ENCODE results near the gene IRF5.

Gene IRF5

GRCh38 chr7:128920913-128921582 lies 16.7 kb upstream of the IRF5 start:
- DNase-seq, result no peak

- no peak for DNase-seq
Measured at GRCh38 chr7:128921866-128922440, 15.8 kb upstream of the IRF5 start.

- no peak for DNase-seq
Measured at GRCh38 chr7:128922496-128923410, 15.0 kb upstream of the IRF5 start.

- no peak for DNase-seq
Measured at GRCh38 chr7:128923411-128923800, 14.3 kb upstream of the IRF5 start.

- DNase-seq, result no peak
Measured at GRCh38 chr7:128924707-128925588, 12.8 kb upstream of the IRF5 start.

- no peak for DNase-seq
Measured at GRCh38 chr7:128928159-128928813, 9.4 kb upstream of the IRF5 start.

GRCh38 chr7:128928882-128929788 lies 8.6 kb upstream of the IRF5 start:
- no peak for DNase-seq

GRCh38 chr7:128931190-128931798 lies 6.4 kb upstream of the IRF5 start:
- DNase-seq, result no peak

- no peak for DNase-seq
Measured at GRCh38 chr7:128931965-128932861, 5.5 kb upstream of the IRF5 start.

- no peak for DNase-seq
Measured at GRCh38 chr7:128932862-128933179, 4.9 kb upstream of the IRF5 start.

GRCh38 chr7:128933180-128933891 lies 4.4 kb upstream of the IRF5 start:
- peak; percentile 53 to 64 for DNase-seq

GRCh38 chr7:128934361-128935341 lies 3.1 kb upstream of the IRF5 start:
- DNase-seq, result peak in 1 of 2 donors; percentile 43

- no peak for DNase-seq
Measured at GRCh38 chr7:128935342-128935730, 2.4 kb upstream of the IRF5 start.

GRCh38 chr7:128936798-128937197 lies 929 bp upstream of the IRF5 start:
- no peak for DNase-seq

GRCh38 chr7:128937271-128937646 lies 468 bp upstream of the IRF5 start:
- no peak for DNase-seq

- DNase-seq, result peak in 1 of 2 donors; percentile 22
Measured at GRCh38 chr7:128938544-128939074, 882 bp downstream of the IRF5 start.

- DNase-seq, result peak in 1 of 2 donors; percentile 45
Measured at GRCh38 chr7:128939075-128939860, 1.5 kb downstream of the IRF5 start.
